Immature natural killer cell (primary cell): ENCODE results near the gene ZNF80. TPM values are rescaled to one million over a fixed set of nuclear protein-coding genes. Genes with fewer than 3 reads are reported as not detected.

Source experiments
- DNase-seq, 3 donors: peaks; one replicate each; pipeline ENCODE4 v3.0.0; 2022; ENCODE audit warnings: mixed read lengths in 1 of 3
- H3K27ac Mint-ChIP-seq, 6 donors: one replicate each; pipeline ENCODE4 v1.8.0; 2020; ENCODE audit warnings: mixed read lengths in 6 of 6, mild to moderate bottlenecking in 5 of 6, inconsistent platforms in 4 of 6, moderate library complexity in 3 of 6
- H3K27me3 Mint-ChIP-seq, 3 donors: one replicate each; pipeline ENCODE4 v1.8.0; 2020 to 2021; ENCODE audit warnings: low read depth in 3 of 3, mild to moderate bottlenecking in 3 of 3, mixed read lengths in 3 of 3, moderate library complexity in 3 of 3, inconsistent platforms in 1 of 3
- H3K36me3 Mint-ChIP-seq, 3 donors: one replicate each; pipeline ENCODE4 v1.8.0; 2020; ENCODE audit warnings: mixed read lengths in 3 of 3, inconsistent platforms in 2 of 3, mild to moderate bottlenecking in 2 of 3
- H3K4me1 Mint-ChIP-seq, 2 donors: one replicate each; pipeline ENCODE4 v1.8.0; 2020; ENCODE audit warnings: inconsistent platforms in 2 of 2, mild to moderate bottlenecking in 2 of 2, mixed read lengths in 2 of 2, moderate library complexity in 1 of 2
- H3K4me3 Mint-ChIP-seq, 5 donors: one replicate each; pipeline ENCODE4 v1.8.0; 2020; ENCODE audit warnings: mild to moderate bottlenecking in 5 of 5, mixed read lengths in 5 of 5, inconsistent platforms in 3 of 5, moderate library complexity in 3 of 5
- H3K9me3 Mint-ChIP-seq, 6 donors: one replicate each; pipeline ENCODE4 v1.8.0; 2020; ENCODE audit warnings: mild to moderate bottlenecking in 6 of 6, mixed read lengths in 6 of 6, inconsistent platforms in 4 of 6, moderate library complexity in 3 of 6
- polyA plus RNA-seq, 3 donors: library from polyadenylated mRNA; unstranded; fragments of 300-500 nt; fragmentation: Illumina TruSeq; gene quantifications; one replicate each; pipeline ENCODE4 v1.2.3, GENCODE V29; 2021

The ZNF80 gene
- polyA plus RNA-seq, 3 donors from 2014 or later = 0.81 to 2.0 (median 1.7) TPM

- Mint-ChIP-seq H3K9me3 (no peaks in the 10 kb centered on the region), H3K4me1 (peaks cover 27 to 28% of the 10 kb centered on the region in 2 donors), H3K36me3 (peaks cover 0 to 6% (median 3%) of the 10 kb centered on the region in 3 donors), H3K27me3 (peaks cover 0 to 2% (median 0%) of the 10 kb centered on the region in 3 donors), H3K27ac (no peak overlapping the region), H3K4me3 (peak overlapping the region in 1 of 5 donors; percentile 45)
- DNase-seq = no peak
Observed at GRCh38 chr3:114216186-114216970, 21.0 kb downstream of the ZNF80 start.

- Mint-ChIP-seq H3K9me3 (no peaks in the 10 kb centered on the region), H3K27me3 (peaks cover 0 to 2% (median 0%) of the 10 kb centered on the region in 3 donors), H3K4me1 (peaks cover 11% of the 10 kb centered on the region in 2 donors), H3K27ac (no peak overlapping the region), H3K36me3 (peaks cover 0 to 6% (median 3%) of the 10 kb centered on the region in 3 donors), H3K4me3 (no peak overlapping the region)
- peak; percentile 86 to 88 (median 87) for DNase-seq
Observed at GRCh38 chr3:114214542-114215341, 22.6 kb downstream of the ZNF80 start.

GRCh38 chr3:114213627-114214541 is 23.5 kb downstream of the ZNF80 start:
- Mint-ChIP-seq H3K27ac (no peak overlapping the region), H3K9me3 (no peaks in the 10 kb centered on the region), H3K4me1 (peaks cover 2 to 4% of the 10 kb centered on the region in 2 donors), H3K36me3 (peaks cover 0 to 6% (median 3%) of the 10 kb centered on the region in 3 donors), H3K4me3 (no peak overlapping the region), H3K27me3 (peaks cover 0 to 2% (median 0%) of the 10 kb centered on the region in 3 donors)
- DNase-seq = peak; percentile 81 to 87 (median 85)

- H3K4me3 Mint-ChIP-seq = no peak overlapping the region
- no peaks in the 10 kb centered on the region for H3K9me3 Mint-ChIP-seq
- H3K36me3 Mint-ChIP-seq = peaks cover 0 to 6% (median 3%) of the 10 kb centered on the region in 3 donors
- peaks cover 0 to 2% (median 0%) of the 10 kb centered on the region in 3 donors for H3K27me3 Mint-ChIP-seq
- DNase-seq = no peak
- H3K27ac Mint-ChIP-seq = no peak overlapping the region
- H3K4me1 Mint-ChIP-seq = no peaks in the 10 kb centered on the region
Observed at GRCh38 chr3:114213292-114213626, 24.1 kb downstream of the ZNF80 start.

- Mint-ChIP-seq H3K4me3 (peak overlapping the region in 1 of 5 donors; percentile 33), H3K27ac (no peak overlapping the region), H3K9me3 (no peaks in the 10 kb centered on the region), H3K36me3 (peaks cover 0 to 6% (median 3%) of the 10 kb centered on the region in 3 donors), H3K4me1 (no peaks in the 10 kb centered on the region), H3K27me3 (peaks cover 0 to 2% (median 0%) of the 10 kb centered on the region in 3 donors)
- no peak for DNase-seq
Observed at GRCh38 chr3:114212646-114213045, 24.7 kb downstream of the ZNF80 start.

DNA sequence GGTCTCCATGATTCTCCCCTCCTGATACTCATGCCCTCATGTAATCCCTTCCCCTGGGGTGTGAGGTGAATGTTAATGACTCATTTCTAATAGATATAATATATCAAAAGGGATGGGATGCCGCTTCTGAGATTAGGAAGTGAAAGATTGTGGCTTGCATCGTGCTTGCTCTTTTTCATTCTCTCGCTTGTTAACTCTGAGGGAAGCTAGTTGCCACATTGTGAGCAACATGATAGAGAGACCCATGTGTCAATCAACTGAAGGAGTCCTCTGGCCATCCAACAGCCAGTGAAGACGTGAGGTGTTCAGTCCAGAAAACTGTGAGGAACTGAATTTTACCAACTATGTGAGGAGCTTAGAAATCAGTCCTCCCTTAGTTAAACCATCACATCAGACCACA is 29.6 kb downstream of the ZNF80 start:
- Mint-ChIP-seq H3K4me1 (no peaks in the 10 kb centered on the region), H3K4me3 (no peak overlapping the region), H3K9me3 (peaks cover 0 to 2% (median 0%) of the 10 kb centered on the region in 6 donors), H3K36me3 (no peaks in the 10 kb centered on the region), H3K27me3 (no peaks in the 10 kb centered on the region), H3K27ac (no peak overlapping the region)
- no peak for DNase-seq

DNA sequence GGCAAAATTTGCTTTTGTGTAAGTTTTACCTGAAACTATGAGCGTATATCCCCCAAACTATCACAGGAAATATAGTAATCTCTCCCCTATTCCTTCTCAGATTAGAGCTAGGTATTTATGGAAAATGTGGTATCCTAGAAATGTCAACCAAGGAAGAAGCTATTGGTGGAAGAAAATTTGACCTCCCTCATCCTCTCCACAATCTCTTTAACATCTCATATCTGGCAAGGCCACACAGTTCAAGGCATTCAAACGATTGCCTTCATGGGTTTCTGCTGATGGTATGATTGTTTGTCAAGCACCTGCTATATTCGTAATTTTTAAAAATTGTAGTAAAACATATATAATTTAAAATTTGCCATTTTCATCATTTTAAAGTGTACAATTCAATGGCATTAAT is 31.0 kb downstream of the ZNF80 start:
- Mint-ChIP-seq H3K4me3 (no peak overlapping the region), H3K27ac (no peak overlapping the region)
- no peak for DNase-seq

DNA sequence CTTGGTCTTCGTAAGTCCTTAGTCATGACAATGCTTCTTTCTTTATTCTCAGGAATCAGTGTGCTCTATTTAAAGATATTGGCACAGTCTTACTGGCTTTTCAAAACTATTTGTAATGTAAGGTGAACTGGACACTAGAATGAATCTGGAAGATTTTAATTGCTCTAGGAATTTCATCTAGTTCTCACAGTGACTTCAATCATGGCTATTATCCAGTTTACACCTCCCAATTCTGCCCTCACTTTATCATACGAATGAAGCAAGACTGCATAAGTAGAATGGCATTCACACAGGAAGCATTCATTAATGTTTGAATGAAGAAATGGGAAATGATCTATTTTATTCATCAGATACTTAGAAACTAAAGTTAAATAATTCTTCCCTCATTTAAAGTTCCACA is 31.8 kb downstream of the ZNF80 start:
- Mint-ChIP-seq H3K27me3 (no peaks in the 10 kb centered on the region), H3K36me3 (peaks cover 0 to 4% (median 0%) of the 10 kb centered on the region in 3 donors), H3K4me3 (no peak overlapping the region), H3K9me3 (peaks cover 0 to 2% (median 0%) of the 10 kb centered on the region in 6 donors), H3K27ac (no peak overlapping the region), H3K4me1 (no peaks in the 10 kb centered on the region)
- no peak for DNase-seq

More for the DNA sequence above, 31.0 kb downstream of the ZNF80 start:
- Mint-ChIP-seq H3K9me3 (peaks cover 0 to 2% (median 0%) of the 10 kb centered on the region in 6 donors), H3K4me1 (no peaks in the 10 kb centered on the region), H3K27me3 (no peaks in the 10 kb centered on the region), H3K36me3 (peaks cover 0 to 4% (median 0%) of the 10 kb centered on the region in 3 donors)

GRCh38 chr3:114194750-114195149 is 42.6 kb downstream of the ZNF80 start:
- Mint-ChIP-seq H3K27me3 (no peaks in the 10 kb centered on the region), H3K9me3 (no peaks in the 10 kb centered on the region), H3K4me1 (no peaks in the 10 kb centered on the region), H3K36me3 (no peaks in the 10 kb centered on the region), H3K4me3 (no peak overlapping the region), H3K27ac (no peak overlapping the region)
- DNase-seq = no peak

- Mint-ChIP-seq H3K27me3 (peaks cover 0 to 2% (median 0%) of the 10 kb centered on the region in 3 donors), H3K4me1 (no peaks in the 10 kb centered on the region), H3K9me3 (no peaks in the 10 kb centered on the region), H3K36me3 (no peaks in the 10 kb centered on the region), H3K4me3 (no peak overlapping the region), H3K27ac (no peak overlapping the region)
- DNase-seq = no peak
Observed at GRCh38 chr3:114192136-114192535, 45.2 kb downstream of the ZNF80 start.

- peaks cover 0 to 7% (median 2%) of the 10 kb centered on the region in 3 donors for H3K27me3 Mint-ChIP-seq
- peaks cover 5 to 11% (median 9%) of the 10 kb centered on the region in 3 donors for H3K36me3 Mint-ChIP-seq
- no peaks in the 10 kb centered on the region for H3K4me1 Mint-ChIP-seq
- DNase-seq = no peak
- no peak overlapping the region for H3K27ac Mint-ChIP-seq
- no peak overlapping the region for H3K4me3 Mint-ChIP-seq
- peaks cover 2 to 18% (median 6%) of the 10 kb centered on the region in 6 donors for H3K9me3 Mint-ChIP-seq
Observed at GRCh38 chr3:114186501-114186900, 50.9 kb downstream of the ZNF80 start.
